Measurements from ENCODE around the gene RCAN1.
A peak's percentile ranks its signal among the peaks of the same experiment; 100 is the strongest.

RCAN1 gene

GRCh38 chr21:34614628-34615486 is at the start of gene RCAN1:
Gene RCAN1, minus strand, starts transcription at chr21:34615113. Its CDS starts 102 bp downstream, at chr21:34615011.
- DNase-seq (ENCODE audit: low read depth in 2 of 2) = peak; percentile 67 to 81

DNA sequence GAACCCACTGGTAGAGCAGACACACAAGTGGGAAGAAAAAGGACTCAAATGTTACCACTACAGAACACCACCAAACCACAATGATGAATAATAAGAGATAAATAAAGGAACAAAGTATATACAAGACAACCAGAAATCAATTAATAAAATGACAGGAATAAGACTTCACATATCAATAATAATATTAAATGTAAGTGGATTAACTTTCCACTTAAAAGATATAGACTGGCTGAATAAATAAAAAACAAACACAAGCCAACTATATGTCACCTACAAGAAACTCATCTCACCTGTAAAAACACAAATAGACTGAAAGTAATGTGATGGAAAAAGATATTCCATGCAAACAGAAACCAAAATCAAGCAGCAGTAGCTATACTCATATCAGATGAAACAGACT is 46.9 kb upstream of the RCAN1 start:
- DNase-seq (ENCODE audit: low read depth in 2 of 2) = no peak

DNA sequence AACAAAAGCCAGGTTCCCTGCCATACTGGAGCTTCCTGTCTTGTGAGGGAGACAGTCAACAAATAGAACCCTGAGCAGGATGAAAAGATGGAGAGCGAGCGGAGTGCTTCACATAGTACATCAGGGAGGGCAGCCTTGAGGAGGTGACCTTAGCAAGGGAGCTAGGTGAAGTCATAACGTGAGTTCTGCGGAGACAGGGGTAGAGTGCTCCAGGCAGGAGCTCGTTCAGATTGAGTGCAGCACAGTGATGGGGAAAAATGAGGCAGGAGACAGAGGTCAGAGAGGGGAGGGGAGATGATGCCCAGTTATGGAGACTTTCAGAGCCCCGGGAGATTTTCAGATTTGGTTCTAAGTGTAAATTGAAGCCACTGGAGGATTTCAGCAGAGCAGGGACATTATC is 38.6 kb upstream of the RCAN1 start:
- DNase-seq (ENCODE audit: low read depth in 2 of 2) = no peak

DNA sequence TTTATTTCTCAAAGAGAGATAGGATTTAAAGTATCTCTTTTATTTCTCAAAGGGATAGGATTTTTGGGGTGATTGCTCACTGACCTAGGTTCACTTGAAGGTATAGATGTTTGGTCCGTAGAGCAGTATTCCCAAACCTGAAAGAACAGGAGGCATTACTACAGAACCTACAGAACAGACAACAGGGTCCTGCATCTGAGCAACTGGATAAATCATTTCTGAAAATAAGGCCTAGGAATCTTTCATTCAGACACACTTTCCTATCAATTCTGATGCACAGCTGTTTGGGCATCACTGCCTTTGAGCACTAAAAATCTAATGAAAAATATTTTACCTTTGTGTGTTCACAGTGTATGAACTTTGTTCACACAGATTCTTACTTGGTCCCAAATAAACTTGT is 36.7 kb upstream of the RCAN1 start:
- no peak for DNase-seq (ENCODE audit: low read depth in 2 of 2)

DNA sequence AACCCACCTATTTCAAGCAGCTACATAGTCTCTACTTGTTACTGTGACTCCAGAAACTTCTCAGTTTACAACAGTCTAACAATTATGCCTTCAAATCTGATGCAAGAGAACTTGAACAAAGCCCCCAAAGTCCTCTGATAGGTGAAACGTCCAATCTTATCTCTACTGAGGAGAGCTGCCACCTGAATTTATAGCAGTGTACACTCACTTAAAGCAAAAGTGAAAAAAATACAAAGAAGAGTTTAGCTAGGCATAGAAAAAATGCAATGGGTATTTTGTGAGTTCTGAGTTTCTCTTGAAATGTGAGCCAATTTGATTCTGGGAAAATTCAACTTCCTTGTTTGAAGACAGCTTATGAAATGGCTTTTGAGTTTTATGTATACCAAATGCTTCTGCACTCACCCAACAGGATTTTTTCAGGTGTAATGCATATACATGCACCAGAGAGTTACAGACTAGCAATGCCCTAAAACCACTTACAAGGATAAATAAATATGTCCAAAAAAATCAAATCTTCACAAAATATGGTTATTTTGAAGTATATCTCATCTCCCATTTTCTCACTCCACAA is 36.0 kb upstream of the RCAN1 start:
- DNase-seq (ENCODE audit: low read depth in 2 of 2) = no peak

DNA sequence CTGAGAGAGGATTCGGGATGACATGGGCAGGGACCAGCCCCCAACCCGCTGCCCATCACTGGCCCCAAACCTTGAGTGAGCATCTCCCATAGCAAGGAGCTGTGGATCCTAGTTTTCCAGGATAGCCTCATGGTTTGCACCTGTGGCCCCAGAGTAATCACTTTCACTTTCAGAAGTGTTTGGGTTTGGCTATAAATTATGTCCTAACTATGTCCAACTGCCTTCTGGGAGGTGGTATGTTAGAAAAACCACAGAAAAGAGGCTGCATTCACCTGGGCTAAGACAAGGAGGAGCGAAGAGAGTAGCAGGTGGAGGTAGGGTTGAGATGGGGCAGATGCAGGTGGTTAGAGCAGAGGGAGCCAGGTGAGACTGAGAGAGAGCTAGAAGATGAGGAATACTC is 34.5 kb upstream of the RCAN1 start:
- no peak for DNase-seq (ENCODE audit: low read depth in 2 of 2)

DNA sequence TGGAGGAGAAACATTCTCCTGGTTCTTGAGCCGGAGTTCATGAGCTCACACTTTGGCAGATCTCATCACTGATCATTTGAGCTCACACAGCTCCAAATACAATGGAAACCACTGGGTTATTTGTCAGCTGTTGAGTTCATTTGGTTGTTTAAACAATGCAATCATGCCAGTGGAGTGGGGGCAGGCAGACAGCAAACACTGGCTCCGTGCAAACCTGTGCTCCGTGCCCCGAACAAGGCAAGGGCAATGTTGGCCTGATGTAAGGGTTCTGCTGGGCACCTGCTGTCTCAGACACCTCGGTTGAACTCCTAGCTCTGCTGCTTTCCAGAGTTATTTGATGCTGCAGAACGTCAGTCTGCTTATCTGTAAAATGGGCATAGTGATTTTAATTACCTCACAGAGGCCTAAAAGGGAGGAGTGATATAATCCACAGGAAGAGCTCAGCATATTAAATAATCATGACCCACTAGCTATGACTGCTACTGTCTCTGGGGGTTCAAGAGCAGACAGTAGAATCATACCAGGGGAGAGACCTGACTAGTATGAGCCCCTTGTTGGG is 33.9 kb upstream of the RCAN1 start:
- DNase-seq (ENCODE audit: low read depth in 2 of 2) = no peak

DNA sequence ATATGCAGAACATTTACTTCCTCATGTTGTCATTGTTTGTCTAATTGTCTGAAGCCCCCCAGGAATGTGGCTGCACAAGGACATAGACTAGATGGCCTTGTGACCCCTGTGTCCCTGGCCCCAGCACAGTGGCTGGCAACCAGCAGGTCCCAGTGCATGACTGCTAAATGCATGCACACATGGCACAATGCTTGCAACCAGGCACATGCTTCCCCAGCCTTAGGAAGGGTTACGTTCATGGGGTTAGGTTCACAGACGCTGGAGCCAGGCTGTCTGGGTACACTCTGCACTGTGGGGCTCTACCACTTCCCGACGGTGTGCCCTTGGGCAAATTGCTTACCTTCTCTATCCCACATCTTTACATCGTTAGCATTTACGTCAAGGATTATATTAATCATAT is 32.6 kb upstream of the RCAN1 start:
- DNase-seq (ENCODE audit: low read depth in 2 of 2) = no peak

- DNase-seq (ENCODE audit: low read depth in 2 of 2) = no peak
Observed at GRCh38 chr21:34644825-34645224, 29.9 kb upstream of the RCAN1 start.

GRCh38 chr21:34642211-34643075 is 27.5 kb upstream of the RCAN1 start:
- no peak for DNase-seq (ENCODE audit: low read depth in 2 of 2)

- DNase-seq (ENCODE audit: low read depth in 2 of 2) = no peak
Observed at GRCh38 chr21:34640858-34641257, 25.9 kb upstream of the RCAN1 start.

GRCh38 chr21:34639882-34640788 is 25.2 kb upstream of the RCAN1 start:
- peak; percentile 24 to 32 for DNase-seq (ENCODE audit: low read depth in 2 of 2)

DNA sequence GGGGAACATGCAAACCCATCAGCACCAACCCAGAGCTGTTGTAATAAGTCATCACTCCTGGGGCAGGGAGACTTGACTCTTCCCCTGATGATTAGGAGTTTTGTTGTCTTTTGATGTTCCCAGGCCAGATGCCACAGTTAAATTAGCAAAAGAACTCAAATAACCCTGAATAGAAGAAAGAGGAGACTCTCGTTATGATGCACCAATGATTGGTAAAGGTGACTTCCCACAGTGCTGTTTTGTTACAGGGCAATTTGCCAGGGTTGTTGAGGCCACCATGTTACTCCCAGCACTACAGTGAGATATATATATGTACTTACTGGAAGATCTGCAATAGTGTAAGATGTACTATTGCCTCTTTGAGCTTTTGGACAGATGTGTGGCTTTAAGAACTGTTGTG is 24.3 kb upstream of the RCAN1 start:
- no peak for DNase-seq (ENCODE audit: low read depth in 2 of 2)

DNA sequence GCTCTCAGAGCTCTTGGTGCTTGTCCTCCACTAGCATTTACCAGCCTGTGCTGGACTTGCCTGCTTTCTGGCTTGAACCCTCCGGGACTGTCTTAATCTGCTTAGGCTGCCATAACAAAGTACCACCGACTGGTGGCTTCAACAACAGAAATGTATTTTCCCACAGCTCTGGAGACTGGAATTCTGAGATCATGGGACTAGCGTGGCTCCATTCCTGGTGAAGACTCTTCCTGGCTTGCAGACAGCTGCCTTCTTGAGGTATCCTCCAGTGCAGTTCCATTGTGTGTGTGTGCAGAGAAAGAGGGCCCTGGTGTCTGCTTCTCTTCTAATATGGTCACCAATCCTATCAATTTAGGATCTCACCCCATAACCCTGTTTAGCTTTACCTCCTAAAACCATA is 22.0 kb upstream of the RCAN1 start:
- DNase-seq (ENCODE audit: low read depth in 2 of 2) = no peak

DNA sequence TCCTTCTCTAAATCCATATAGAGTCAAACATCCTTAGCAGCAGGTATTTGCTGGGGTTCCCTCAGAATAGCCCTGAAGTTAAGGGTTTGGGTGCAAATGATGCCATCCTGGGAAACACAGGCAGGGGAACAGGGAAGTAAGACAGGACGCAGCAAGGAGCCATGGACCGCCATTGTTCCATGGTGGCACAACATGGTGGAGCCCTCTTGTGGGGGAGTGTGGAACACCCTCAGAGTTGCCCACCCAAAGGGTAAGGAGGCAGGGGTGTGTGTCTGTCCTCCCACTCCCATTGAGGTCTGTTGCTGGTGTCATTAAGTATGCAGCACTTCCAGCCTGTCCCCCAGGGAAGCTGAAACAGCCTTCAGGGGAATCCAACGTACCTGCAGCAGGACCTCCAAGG is 20.4 kb upstream of the RCAN1 start:
- no peak for DNase-seq (ENCODE audit: low read depth in 2 of 2)

DNA sequence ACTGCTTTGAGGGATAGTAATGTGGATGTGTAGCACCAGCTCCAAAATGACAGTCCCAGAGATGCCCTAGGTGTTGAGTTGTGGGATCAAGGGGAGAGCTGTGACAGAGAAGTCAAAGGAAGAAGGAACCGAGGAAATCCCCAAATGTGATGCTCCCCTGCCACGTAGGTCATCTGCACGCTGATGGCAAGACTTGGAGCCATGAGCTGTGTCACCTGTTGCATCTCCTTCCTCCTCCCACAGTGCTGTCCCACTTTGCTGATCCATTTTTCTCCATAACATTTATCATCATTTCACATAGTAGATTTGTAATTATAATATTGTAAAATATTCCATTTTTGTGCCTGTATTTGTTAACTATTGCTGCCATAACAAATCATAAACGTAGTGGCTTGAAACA is 17.6 kb upstream of the RCAN1 start:
- no peak for DNase-seq (ENCODE audit: low read depth in 2 of 2)

GRCh38 chr21:34630536-34631143 is 15.7 kb upstream of the RCAN1 start:
- DNase-seq (ENCODE audit: low read depth in 2 of 2) = no peak

DNA sequence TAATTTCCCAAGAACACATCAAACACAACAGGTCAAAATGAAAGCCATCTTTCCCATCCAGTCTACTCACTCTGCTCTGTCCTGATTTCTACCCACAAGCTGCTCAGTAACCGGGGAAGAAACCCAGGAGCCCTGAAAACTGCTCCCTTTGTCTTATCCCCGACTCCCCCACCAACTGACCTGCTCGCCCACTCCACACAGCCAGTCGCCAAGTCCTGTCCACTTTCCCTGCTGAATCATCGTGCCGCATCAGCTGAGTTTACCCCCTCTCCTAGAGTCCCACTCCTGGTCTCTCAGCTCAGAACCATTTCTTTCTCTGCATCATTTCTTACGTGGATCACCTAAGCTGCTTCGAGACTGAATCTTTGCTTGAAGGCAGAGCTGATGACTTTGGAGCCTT is 11.2 kb upstream of the RCAN1 start:
- DNase-seq (ENCODE audit: low read depth in 2 of 2) = no peak

DNA sequence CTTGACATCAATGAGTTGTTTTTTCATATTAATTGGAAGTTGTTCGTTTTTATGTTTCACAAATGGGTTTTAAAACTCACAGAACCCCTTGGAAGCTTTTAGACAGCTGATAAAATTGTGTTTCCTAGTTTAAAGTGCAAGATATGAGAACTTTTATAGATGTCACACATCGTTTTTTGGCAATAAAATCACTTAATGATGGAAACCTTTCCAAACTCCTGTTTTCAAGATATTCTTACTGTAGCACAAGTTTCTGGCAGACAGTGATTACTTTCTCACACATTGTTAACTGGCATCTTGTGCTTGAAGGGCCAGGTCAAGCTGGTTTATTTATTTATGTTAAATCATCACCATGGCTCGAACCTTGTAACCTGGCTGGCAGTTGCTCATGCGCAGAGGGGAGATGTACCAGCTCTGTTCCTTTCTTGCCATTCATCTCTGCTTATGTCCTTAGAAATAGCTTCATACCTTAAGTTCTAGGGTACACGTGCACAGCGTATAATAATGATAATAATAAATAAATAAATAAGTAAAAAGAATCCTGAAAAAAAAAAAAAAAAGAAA is 10.2 kb upstream of the RCAN1 start:
- no peak for DNase-seq (ENCODE audit: low read depth in 2 of 2)

DNA sequence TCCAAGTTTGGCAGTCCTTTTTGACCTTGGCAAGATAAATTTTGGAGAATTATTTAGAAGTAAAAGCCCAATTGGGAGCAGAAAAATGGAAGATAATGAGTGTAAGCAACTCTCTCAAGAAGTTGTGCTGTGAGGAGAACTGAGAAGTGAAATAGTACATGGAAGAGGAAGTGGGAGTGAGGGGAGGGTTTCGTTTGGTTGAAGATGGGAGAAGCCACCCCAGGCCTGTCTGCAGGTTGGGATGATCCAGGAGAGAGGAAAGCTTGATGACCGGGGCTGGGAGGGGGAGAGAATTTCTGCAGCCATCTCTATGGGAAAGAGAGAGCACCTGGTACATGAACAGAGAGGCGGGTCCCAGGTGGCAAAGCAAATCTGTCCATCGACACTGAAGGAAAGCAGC is 8.6 kb upstream of the RCAN1 start:
- DNase-seq (ENCODE audit: low read depth in 2 of 2) = no peak

All from stimulated activated CD4-positive, alpha-beta T cell treated with anti-CD3 and anti-CD28 coated beads, Interleukin-4, amount 100 ng/mL, for 48 hours (primary cell).